Fibroblast of skin of abdomen (primary cell): Measurements from ENCODE around the gene CDON.

Experiments
- DNase-seq: peaks from one replicate; pipeline ENCODE4 v3.0.0-alpha.2; 2013

CDON gene

GRCh38 chr11:125942771-125943428, 119.8 kb downstream of the CDON start:
- DNase-seq, result no peak

GRCh38 chr11:125941619-125942611, 120.8 kb downstream of the CDON start:
- peak; percentile 30 for DNase-seq

GRCh38 chr11:125941267-125941618, 121.4 kb downstream of the CDON start:
- DNase-seq, result no peak

GRCh38 chr11:125940145-125940544, 122.5 kb downstream of the CDON start:
- DNase-seq, result no peak

GRCh38 chr11:125939081-125939521, 123.6 kb downstream of the CDON start:
- no peak for DNase-seq

- DNase-seq, result no peak
Measured at GRCh38 chr11:125938418-125938817, 124.2 kb downstream of the CDON start.

GRCh38 chr11:125935618-125936199, 127.0 kb downstream of the CDON start:
- peak; percentile 71 for DNase-seq

GRCh38 chr11:125935056-125935455, 127.6 kb downstream of the CDON start:
- no peak for DNase-seq

GRCh38 chr11:125934473-125934872, 128.2 kb downstream of the CDON start:
- no peak for DNase-seq

- DNase-seq, result no peak
Measured at GRCh38 chr11:125933030-125933813, 129.4 kb downstream of the CDON start.

- no peak for DNase-seq
Measured at GRCh38 chr11:125932301-125932700, 130.4 kb downstream of the CDON start.

GRCh38 chr11:125931668-125932067, 131.0 kb downstream of the CDON start:
- DNase-seq, result no peak

- DNase-seq, result no peak
Measured at GRCh38 chr11:125931116-125931515, 131.6 kb downstream of the CDON start.

GRCh38 chr11:125930076-125930450, 132.6 kb downstream of the CDON start:
- no peak for DNase-seq

GRCh38 chr11:125929445-125930075, 133.1 kb downstream of the CDON start:
- DNase-seq, result no peak

GRCh38 chr11:125926682-125927081, 136.0 kb downstream of the CDON start:
- DNase-seq, result no peak

GRCh38 chr11:125925804-125926203, 136.9 kb downstream of the CDON start:
- DNase-seq, result no peak

GRCh38 chr11:125925247-125925740, 137.4 kb downstream of the CDON start:
- DNase-seq, result no peak

GRCh38 chr11:125924384-125925007, 138.2 kb downstream of the CDON start:
- DNase-seq, result no peak

GRCh38 chr11:125923633-125924032, 139.0 kb downstream of the CDON start:
- no peak for DNase-seq

- peak; percentile 57 for DNase-seq
Measured at GRCh38 chr11:125923012-125923579, 139.6 kb downstream of the CDON start.
